Body of pancreas (tissue), 4 donors: Measurements from ENCODE around the gene CLNK. TPM values are rescaled to one million over a fixed set of nuclear protein-coding genes. Genes with fewer than 3 reads are reported as not detected.

Experiments
- ATAC-seq: fragments of 150-250 bp; one replicate; pipeline ENCODE4 v1.9.1; 2016
- DNase-seq, 4 donors: peaks; one replicate each; pipeline ENCODE4 v3.0.0-alpha.2; 2019
- H3K27ac ChIP-seq, 4 donors: fragments of 200-600 bp; sonication (generic); 1 replicate in 3 of 4; 2 replicates in 1 of 4; pipeline versions ENCODE4 v1.5.1 to v1.6.1; 2016 to 2019; ENCODE audit warnings: mild to moderate bottlenecking in 1 of 4, mixed read lengths in 1 of 4, moderate library complexity in 1 of 4
- H3K27me3 ChIP-seq, 2 donors: fragments of 200-600 bp; sonication (generic); one replicate each; pipeline ENCODE4 v1.6.0; 2016; ENCODE audit warnings: mild to moderate bottlenecking in 1 of 2
- H3K36me3 ChIP-seq, 2 donors: fragments of 200-600 bp; sonication (generic); replicated peaks in 1 of 2; 2 replicates each; pipeline ENCODE4 v1.5.1; 2016; ENCODE audit warnings: low read depth in 2 of 2; ENCODE audit not compliant: insufficient read depth in 1 of 2
- H3K4me1 ChIP-seq: fragments of 200-600 bp; sonication (generic); one replicate; pipeline ENCODE4 v1.6.0; 2016
- H3K4me3 ChIP-seq, 2 donors: fragments of 200-600 bp; sonication (generic); 1 replicate in 1 of 2; 2 replicates in 1 of 2; pipeline ENCODE4 v1.5.1; 2016 to 2019
- H3K9me3 ChIP-seq, 3 donors: fragments of 200-600 bp; sonication (generic); 1 replicate in 2 of 3; 2 replicates in 1 of 3; pipeline ENCODE4 v1.5.1; 2016
- CTCF ChIP-seq, 7 experiments: fragments of 450-650 bp in 4 of 7; fragments of 200-600 bp in 3 of 7; sonication (generic) in 3 of 7; IDR thresholded peaks; one replicate each; pipeline ENCODE4 v1.5.1; 2016 to 2019; ENCODE audit warnings: antibody characterized with exemption in 7 of 7
- POLR2A ChIP-seq, 3 donors: fragments of 450-650 bp; IDR thresholded peaks; one replicate each; pipeline ENCODE4 v1.6.1; 2016; ENCODE audit warnings: antibody characterized with exemption in 3 of 3, mild to moderate bottlenecking in 2 of 3
- WGBS, 2 donors: methylation state at CpG; one replicate each; pipeline ENCODE4 v1.1.5; 2017; 5-methylcytosine and 5-hydroxymethylcytosine counted together
- intact Hi-C: fragments of 100-400 bp; cut with DNase I; formaldehyde crosslinking; loops from one replicate; pipeline ENCODE4 v1.15.1; 2023
- total RNA-seq, 2 donors: library from RNA; depleted of rRNA; stranded (reverse); fragments of >200 nt; gene quantifications; one replicate each; pipeline ENCODE4 v1.1.0, GENCODE V29; 2016

Gene CLNK
- total RNA-seq, 2 donors from 2014 or later: 1.0 TPM; not detected in 1

DNA sequence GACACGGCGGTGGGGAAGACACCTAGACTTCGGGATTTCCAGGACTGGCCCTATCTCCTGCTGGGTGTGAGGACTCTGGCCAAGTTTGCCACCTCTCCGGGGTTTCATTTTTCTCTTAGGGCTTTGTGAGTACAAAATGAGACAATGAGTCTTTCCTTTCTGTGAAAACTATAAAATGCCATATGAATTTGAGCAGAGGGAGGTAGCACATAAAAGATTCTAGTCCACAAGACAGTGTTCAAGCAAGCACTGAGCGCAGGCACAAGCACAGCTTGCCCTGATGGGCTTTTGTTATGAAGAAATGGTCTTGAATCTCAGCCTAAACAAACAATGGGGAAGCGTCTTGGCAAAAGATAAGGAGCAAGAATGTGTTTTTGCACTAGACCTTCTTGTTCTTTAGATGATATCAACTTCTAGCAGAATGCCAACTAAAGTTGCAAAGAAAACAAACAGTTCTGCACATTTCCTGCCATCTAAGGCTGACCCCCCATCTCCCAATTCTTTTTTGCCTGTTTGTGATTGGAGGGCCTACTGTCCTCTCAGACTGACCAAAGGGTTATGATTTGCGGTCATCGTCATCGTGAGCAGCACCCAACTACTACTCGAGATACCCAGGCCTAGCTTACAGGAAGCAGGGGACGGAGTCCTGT is 154.3 kb downstream of the CLNK start:
- ATAC-seq: no peak
- WGBS, 2 donors: 66 to 71% methylated on average over 11 of the region's 11 CpGs
- H3K4me3 ChIP-seq: no peak overlapping the region
- H3K4me1 ChIP-seq: no peaks in the 10 kb centered on the region
- DNase-seq: no peak
- no peaks in the 10 kb centered on the region for H3K36me3 ChIP-seq
- TF ChIP-seq CTCF (IDR thresholded peaks at IDR 0.05) (no peak), POLR2A (IDR thresholded peaks at IDR 0.05) (no peak)
- no peak overlapping the region for H3K27ac ChIP-seq
- intact Hi-C loops: no loop called here
- no peaks in the 10 kb centered on the region for H3K9me3 ChIP-seq
- H3K27me3 ChIP-seq: no peaks in the 10 kb centered on the region

GRCh38 chr4:10529291-10530136 is 155.1 kb downstream of the CLNK start:
- no peaks in the 10 kb centered on the region for H3K36me3 ChIP-seq
- no peak overlapping the region for H3K27ac ChIP-seq
- 47 to 54% methylated on average over 2 of the region's 2 CpGs for WGBS, 2 donors
- ATAC-seq: no peak
- no peak overlapping the region for H3K4me3 ChIP-seq
- H3K4me1 ChIP-seq: no peaks in the 10 kb centered on the region
- DNase-seq: no peak
- H3K27me3 ChIP-seq: no peaks in the 10 kb centered on the region
- TF ChIP-seq POLR2A (IDR thresholded peaks at IDR 0.05): no peak
- TF ChIP-seq CTCF (IDR thresholded peaks at IDR 0.05): no peak
- intact Hi-C loops: no loop called here
- H3K9me3 ChIP-seq: no peaks in the 10 kb centered on the region

DNA sequence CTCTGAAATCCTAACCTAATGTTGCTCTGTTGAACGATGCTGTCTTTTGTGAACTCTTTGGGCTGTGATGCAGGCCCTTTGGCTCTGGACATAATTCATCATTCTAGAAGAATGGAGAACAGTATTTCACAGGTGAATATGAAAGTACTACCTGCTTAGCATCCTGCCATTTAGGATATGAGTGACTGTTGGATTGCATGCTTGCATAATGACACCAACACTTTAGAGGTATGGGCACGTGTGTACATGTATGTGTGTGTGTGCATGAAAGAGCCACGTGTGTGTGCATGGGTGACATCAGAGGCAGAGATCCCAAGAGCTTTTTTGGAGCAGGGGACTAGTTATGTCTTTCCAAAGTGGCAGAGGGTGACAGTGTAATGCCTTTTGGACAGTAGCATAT is 157.1 kb downstream of the CLNK start:
- Histone ChIP-seq H3K9me3 (no peaks in the 10 kb centered on the region), H3K4me1 (no peaks in the 10 kb centered on the region), H3K27me3 (no peaks in the 10 kb centered on the region), H3K36me3 (no peaks in the 10 kb centered on the region), H3K27ac (no peak overlapping the region), H3K4me3 (no peak overlapping the region)
- 67 to 71% methylated on average over 3 of the region's 3 CpGs for WGBS, 2 donors
- ATAC-seq: no peak
- intact Hi-C loops: no loop called here
- no peak for DNase-seq
- TF ChIP-seq POLR2A (IDR thresholded peaks at IDR 0.05) (no peak), CTCF (IDR thresholded peaks at IDR 0.05) (no peak)

GRCh38 chr4:10526429-10527222 is 157.9 kb downstream of the CLNK start:
- Histone ChIP-seq H3K27ac (no peak overlapping the region), H3K36me3 (no peaks in the 10 kb centered on the region), H3K27me3 (no peaks in the 10 kb centered on the region), H3K4me1 (no peaks in the 10 kb centered on the region), H3K9me3 (no peaks in the 10 kb centered on the region), H3K4me3 (no peak overlapping the region)
- peak in 1 of 7 experiments; percentile 29 for TF ChIP-seq CTCF (IDR thresholded peaks at IDR 0.05)
- no peak for TF ChIP-seq POLR2A (IDR thresholded peaks at IDR 0.05)
- DNase-seq (no peak), ATAC-seq (no peak)
- intact Hi-C loops: no loop called here
- 62 to 65% methylated on average over 12 of the region's 12 CpGs for WGBS, 2 donors
